GM03348 (cell line): Measurements from ENCODE around the gene CERS2.

Experiments
- DNase-seq: peaks from one replicate; pipeline ENCODE4 v3.0.0; 2012; ENCODE audit warnings: low spot score

Gene CERS2, protein sequence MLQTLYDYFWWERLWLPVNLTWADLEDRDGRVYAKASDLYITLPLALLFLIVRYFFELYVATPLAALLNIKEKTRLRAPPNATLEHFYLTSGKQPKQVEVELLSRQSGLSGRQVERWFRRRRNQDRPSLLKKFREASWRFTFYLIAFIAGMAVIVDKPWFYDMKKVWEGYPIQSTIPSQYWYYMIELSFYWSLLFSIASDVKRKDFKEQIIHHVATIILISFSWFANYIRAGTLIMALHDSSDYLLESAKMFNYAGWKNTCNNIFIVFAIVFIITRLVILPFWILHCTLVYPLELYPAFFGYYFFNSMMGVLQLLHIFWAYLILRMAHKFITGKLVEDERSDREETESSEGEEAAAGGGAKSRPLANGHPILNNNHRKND

DNA sequence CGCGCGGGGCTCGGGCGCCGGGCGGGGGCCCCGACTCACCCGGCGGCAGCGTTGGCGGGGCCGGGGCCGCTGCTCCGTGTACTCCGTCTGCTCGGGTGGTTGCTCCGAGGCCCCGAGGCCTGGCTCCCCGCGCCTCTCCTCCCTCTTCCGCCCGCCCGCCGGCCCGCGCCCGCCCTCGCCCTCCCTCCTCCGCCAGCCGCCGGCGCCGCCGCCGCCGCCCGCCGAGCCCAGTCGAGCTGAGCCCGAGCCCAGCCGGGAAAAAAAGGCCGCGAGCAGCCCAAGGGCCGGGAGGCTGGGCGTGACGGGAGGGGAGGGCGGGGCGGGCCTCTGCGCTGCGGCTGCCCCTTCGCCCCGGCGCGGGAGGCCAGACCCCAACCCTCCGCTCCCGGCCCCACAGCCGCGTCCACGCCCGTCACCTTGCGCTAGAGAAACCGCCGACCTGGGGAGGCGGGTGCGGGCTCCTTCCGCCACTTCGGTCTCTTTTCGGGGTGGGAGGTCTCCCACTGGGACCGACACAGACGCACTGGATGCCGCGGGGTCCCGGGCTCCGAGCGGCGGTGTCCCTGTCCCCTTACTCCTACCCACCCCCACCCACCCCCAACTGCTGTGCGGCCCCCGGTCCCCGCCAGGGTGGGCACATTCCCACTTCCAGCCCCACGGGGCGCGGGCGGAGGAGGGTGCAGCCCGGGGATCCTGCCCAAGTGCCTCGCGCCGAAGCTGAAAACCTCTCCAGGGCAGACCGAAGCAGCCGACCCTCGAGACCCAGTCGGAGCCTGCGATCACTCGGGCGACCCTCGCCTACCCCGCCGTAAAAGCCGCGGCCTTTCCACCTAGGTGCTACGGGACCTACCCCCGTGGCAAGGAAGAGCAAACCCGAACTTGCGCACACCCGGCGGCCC is at the start of gene CERS2:
Gene CERS2 (minus strand): TSS at position 256 of the 899 bp plus-strand sequence. CDS start 5,745 bp downstream, outside the sequence.
- DNase-seq: peak; percentile 96

DNA sequence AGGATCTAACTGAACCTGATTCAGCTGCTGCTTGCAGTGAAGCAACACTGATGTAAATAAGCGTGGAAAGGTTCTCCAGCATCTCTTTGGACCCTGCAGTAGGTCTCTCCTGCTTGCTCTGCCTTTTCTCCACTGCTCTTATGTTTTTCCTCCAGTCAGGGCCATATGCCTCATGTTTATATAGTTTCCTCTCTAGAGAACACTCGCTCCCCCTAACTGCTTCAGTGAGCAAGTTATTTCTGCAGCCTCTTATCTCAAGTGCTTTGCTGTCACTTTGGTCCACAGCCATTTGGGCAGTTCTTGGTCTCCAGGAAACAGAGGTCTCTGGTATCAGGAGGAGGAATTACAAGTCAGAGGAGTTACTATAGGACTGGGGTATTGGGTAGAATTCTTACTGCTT is 38.9 kb upstream of the CERS2 start:
- no peak for DNase-seq

DNA sequence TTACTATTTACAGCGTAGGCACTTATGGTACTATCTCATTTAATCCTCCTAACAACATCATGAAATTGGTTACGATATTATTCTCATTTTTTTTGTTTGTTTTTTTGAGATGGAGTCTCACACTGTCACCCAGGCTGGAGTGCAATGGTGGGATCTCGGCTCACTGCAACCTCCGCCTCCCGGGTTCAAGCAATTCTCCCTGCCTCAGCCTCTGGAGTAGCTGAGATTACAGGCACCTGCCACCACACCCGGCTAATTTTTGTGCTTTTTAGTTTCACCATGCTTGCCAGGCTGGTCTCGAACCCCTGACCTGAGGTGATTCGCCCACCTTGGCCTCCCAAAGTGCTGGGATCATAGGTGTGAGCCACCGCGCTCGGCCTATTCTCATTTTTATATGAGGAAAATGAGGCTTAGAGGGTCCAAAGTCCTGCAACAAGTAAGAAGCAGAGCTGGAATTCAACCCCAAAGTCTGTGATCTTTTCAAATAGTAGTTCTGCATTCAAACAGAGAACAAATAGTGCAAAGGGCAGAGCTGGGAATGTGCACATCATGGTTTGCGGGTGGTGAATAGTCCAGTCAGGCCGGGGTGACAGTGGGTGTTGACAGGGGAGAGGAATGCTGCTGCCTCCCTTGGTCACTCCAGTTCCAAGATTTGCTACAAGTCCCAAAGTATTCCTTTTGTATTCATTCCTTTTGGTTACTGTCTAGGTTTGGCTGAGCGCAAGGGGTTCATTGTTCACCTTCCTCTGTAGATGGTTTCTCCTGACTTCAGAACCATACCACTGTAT is 38.2 kb upstream of the CERS2 start:
- peak; percentile 21 for DNase-seq

DNA sequence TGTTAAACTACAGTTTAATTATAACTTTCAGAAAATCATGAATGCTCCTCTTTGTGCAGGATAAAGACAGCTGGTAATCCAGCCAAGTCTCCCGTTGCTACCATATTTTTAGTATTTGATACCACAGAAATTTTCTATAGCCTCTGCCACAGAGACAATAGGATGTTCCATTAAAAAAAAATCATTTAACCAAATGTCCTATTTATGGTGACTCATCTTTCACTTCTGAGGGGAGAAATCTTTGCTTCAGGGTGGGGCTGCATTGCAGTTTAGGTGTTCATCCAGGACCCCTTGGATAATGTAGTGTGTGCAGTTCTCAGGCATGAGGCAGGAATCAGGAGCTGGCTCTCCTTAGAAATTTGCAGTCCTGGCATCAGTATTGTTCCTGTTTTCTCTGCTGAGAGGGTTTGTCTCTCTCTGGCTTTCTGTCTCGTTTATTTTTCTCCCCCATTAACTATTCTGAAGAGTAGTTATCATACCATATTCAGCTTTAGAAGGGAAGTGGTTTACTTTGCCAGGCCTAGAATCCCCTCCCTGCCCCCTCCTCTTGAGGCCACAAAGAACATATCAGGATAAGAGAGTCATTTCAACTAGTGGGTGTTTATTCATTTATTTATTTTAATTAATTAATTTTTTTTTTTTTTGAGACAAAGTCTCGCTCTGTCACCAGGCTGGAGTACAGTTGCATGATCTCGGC is 36.7 kb upstream of the CERS2 start:
- DNase-seq: no peak

DNA sequence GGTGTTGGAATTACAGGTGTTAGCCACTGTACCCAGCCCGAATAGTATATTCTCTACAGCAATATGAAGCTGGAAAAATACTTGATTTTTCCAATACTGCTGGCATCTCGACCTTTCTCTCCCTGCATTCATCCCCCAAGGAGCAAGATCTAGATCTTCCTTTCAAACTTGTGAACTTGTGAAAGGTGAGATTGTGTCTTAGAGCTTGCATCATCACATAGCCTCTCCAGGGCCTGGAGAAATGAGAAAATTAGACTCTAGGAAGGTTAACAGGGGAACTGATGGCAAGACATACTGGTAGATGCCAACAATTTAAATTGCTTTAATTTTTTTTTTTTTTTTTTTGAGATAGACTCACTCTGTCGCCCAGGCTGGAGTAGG is 35.7 kb upstream of the CERS2 start:
- DNase-seq: no peak

DNA sequence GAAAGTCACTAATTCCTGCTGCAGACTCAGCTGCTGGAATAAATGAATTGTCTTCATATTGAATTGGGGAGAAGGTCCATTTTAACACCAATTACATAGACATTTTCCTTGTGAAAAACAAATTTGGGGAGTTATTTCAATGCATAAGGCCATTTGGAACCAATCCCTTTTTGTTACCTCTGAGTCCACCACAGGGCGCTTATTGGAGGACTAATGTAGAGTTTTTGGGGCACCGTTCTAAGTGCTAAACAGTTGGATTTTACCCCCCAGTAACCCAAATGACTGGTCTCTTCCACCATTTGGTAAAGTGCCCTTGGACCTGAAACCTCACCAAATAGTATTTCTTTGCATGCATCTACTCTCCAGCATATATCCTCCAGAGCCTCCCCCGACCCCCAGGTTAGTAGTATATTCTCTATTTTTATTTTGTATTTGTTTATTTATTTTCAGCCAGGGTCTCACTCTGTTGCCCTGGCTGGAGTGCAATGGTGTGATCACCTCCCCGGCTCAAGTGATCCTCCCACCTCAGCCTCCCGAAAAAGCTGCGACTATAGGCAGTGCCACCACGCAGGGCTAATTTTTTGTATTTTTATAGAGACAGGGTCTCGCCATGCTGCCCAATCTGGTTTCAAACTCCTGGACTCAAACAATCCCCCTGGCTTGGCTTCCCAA is 35.2 kb upstream of the CERS2 start:
- no peak for DNase-seq

DNA sequence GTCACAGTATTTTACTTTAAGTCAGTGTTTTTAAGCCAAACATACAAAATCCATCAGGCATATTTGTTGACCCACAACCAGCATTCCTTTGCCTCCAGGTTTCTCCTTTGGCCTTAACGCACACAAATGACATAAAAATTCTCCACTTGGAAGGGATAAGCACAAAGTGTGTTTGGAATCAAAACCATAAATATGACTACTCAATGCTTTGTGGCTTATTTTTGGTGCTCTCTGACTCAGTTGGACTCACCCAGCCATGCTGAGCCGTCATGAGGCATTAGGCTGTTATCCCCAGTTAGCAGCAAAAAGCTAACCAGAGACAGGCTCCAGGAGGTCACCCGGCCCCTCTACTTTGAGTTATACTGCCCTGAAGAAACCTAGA is 34.6 kb upstream of the CERS2 start:
- peak; percentile 37 for DNase-seq

DNA sequence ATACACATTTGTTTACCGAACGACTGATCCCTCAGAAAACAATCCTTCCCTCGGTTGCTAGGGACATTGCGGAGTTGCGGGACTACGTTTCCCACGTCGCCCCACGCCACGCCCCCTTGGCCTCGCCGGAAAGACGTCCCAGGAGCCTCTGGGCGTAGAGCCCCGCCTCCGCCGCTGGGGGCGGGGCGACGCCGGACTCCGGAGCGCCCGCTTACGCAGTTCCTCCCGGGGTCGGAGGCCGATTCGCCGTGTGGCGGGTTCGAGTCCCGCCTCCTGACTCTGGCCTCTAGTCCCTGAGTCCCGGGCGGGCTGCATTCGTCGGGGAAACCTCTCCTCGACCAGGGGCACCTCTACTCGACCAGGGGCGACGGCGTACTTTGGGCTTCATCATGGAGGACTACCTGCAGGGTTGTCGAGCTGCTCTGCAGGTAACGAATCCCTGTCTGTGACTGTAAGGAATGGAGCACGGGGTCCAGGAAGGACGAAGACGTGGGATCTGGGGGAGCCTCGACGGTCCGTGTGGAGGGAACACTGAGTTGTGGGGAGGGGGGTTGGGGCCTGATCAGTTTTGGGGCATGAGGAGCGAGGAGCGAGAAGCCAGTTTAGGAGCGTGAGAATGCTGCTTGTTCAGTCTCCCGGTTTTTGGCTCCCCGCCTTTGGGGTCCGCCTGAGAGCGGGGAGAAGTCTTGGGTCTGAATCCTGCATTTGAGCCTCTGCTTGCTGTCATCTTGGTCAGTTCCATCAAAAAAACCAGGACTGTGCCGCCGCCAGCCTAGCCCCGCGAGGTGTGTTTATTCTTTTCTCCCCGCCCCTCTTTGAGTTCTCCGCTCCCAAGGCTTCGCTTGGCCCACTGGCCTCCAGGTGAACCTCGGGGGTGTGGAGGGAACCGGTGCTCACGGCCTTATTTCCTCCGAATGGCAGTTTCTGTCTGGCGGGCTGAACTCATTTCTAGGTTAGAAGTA is 33.9 kb upstream of the CERS2 start, which contains the start of gene PRUNE1:
Gene PRUNE1 (plus strand): TSS at position 206 of the 962 bp plus-strand sequence. CDS start 184 bp downstream, at position 390.
- peak; percentile 99 for DNase-seq

DNA sequence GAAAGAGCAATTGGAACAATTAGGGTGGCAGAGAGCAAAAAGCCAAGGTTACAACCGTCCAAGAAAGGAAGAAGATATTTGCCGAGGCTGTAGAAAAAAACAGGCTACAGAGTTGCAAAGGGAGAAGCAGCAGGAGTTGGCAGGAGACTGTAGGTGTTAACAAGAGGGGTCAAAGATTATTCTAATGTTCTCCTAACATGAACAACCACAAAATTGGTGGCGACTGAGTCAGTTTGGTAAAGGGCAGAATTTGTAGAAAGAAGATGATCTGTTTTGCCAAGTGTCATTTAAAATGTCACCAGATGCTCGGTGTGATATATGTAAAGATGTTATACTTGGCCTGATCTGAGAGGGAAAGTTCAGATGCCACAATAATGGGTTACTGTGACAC is 33.2 kb upstream of the CERS2 start:
- DNase-seq: no peak

DNA sequence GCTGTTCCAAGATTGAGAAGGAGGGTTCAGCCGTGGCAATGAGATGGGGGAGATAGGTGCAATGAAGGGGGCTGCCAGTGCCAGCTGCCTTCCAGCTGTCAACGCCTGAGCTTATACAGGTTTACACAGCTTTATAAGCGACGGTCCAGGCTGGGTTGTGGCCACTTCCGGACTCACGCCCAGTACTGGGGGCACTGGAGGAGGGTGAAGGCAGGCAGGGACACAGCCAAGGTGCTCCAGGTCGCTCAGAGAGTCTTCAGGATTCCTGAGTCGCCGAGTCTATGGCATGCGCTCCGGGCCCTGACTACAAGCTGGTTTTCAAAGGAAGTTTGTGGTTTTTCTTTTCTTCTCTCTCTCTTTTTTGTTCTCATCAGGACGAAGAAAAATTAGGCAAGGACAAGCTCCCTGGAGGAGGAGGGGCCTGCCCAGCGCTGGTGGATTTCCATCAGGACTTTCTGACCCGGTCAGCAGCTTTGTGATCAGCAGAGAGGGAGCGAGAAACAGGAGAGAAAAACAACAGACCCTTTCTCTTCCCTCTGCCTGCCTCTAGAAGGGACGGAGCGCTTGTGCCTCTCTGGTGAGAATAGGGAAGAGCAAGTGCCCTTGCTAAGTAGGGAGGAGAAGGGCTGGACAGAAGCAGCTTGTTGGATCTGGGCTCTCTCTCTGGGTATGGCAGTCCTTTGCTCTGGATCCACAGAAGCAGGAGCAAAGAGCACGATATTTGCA is 31.9 kb upstream of the CERS2 start, which contains the start of gene MINDY1:
Gene MINDY1 (minus strand): TSS at position 576 of the 726 bp plus-strand sequence. CDS start 4,285 bp downstream, outside the sequence.
- DNase-seq: peak; percentile 89

DNA sequence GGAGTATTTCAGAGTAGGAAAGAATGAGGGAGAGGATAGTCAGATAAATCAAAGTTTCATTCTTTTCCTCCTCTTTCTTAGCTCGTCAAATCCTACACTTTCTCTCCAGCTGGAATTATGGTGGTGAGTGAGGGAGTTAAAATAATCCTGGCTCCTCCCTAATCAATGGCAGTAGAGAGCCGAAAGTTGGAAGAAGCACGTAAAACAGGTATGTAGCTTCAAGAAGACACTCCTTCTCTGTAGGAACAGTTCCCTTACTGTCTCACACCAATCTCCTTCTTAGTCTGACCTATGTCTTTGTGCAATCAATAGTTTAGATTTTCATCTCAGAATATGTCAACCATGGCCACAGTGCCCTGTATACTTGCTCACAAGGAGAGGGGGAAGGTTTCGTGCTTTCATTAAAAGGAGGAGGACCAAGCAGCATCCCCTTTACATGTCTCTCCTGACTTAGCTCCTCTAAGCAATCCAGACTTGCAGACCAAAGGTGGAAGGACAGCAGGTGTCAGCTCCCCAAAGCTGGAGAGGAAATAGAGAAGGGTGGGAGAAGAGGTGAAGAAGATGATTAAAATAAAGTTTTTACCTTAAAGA is 31.2 kb upstream of the CERS2 start:
- DNase-seq: no peak

DNA sequence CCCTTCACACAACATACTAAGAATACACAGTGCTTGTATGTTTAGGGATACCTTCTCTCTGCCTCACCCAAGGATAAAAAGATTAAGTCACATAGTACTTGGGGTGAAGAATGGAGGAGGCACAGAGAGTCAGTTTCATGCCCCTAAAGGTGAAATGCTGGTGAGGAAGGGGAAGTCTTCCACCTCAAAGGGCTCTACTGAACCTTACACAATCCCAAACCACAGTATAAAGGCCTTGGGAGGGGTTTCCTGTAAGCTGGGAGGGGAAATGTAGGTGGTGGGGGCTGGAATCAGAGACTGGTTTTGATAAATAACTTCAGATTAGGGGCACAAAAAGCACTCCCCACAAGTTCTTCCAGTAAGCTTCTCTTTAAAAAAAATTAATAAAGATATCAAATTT is 28.5 kb upstream of the CERS2 start:
- no peak for DNase-seq

DNA sequence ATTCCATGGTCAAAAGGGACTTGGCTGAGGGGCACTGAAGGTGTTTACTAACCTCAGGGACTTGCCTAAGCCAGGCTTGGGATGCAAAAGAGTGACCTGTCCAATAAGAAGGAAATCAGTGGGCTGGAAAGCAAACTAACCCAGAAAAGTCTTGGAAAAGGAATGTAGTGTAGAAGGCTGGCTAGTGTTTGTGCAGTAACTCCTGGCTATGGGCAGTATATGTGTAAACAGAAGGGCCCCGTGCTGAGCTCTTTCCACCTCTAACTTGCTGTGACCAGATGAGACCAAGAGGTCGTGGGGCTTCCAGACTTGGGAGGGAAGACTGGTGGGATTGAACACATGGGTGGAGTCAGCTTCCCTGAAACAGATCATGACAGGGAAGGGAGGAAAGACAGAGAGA is 28.0 kb upstream of the CERS2 start:
- DNase-seq: no peak

DNA sequence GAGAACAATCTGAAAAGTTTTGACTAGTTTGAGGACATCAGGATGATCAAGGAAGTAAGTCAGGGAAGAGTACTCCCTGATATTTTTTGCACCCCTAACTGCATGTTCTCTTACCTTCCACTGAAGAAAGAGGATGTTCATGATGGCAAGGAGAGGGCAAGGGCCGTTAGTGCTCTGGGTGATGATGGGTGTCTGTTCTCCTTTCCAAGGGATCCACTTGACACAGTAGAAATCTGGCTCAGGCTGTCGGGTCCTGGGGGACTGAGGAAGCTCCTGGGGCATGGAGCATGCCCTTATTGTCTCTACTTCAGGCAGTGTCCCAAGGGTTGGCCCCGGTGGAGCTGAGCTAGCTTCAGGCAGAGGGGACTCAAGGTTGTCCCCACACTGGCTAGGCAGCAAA is 27.4 kb upstream of the CERS2 start:
- DNase-seq: no peak

DNA sequence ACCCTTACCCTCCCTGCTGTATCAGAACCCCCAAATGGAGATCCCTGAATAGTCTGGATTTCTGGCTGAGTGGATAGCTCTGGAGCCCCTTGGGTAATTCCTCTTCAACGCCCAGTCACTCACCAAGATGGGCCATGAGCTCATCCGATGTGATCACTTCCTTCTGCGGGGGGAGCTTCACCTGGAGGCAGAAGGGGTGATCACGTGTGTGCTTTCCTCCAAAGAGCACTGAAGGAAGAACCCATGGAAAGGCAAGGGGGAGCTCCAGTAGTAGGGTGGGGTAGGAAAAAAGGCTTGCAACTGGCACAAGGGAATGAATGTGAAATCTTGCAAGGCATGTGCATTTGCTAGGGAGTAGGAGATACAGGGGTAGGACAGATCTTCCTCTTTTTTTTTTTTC is 27.0 kb upstream of the CERS2 start:
- DNase-seq: no peak

DNA sequence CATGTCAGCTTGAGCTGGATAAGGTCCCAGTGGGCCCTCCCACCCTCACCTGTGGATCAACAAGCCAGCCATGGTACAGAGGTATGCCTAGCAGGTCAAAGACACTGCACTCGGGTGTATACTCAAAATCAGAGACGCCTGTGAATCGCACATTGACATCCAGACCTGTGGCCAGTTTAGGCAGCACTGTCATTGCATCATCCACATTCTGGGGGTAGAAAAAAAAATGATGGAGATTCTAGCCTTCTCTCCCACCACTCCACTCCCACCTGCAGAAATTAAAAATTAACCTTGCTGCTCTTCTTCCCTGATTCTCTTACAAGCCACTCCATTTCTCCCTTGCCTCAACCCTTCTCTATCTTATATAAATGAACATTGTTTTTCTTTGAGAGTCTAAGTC is 25.8 kb upstream of the CERS2 start:
- DNase-seq: no peak

DNA sequence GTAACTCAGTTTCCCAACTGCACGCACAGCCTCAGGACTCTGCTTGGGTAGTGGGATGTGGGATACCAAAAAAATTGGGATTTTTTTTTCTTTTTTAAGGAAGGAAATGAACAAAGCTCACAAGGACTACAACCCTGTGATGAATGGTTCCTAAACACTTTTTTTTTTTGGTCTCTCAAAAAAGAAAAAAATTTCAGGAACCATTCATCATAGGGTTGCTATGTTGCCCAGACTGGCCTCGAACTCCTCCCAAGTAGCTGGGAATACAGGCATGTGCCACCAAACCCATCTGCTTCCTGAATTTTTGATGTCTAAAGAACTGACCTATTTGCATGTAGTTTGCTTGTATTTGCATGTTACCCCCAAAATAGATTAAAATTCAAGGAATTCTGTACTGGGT is 25.3 kb upstream of the CERS2 start:
- no peak for DNase-seq

DNA sequence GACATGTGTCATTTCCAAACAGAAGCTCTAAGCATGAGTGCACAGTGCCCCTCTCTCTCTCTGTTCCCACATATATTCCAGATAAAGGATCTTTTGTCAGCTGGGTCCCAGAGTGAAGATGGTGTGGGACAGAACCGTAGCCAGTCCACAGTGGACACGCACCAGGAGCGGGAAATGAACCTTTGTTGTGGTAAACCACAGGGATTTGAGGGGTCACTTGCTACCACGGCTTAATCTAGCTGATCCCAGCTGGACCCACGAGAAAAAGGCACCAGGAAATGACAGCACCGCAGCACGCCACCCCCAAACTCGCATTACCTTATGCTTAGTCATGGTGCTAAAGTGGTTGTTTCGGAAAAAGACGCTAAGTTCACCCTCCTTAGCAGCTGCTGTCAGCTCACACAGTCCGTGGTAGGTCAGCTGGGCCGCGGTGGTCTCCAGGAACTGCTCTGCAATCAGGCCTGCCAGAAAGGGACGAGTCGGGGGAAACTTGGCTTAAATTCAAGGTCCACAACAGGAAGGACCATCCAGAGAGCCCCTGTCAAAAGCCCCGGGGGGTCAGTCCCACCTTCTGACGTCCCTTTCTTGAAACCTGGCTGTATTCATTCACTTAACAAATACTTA is 24.5 kb upstream of the CERS2 start:
- no peak for DNase-seq
